H9 (cell line): ENCODE results near the gene ENG. TPM values are rescaled to one million over a fixed set of nuclear protein-coding genes. Genes with fewer than 3 reads are reported as not detected.

Source experiments
- DNase-seq: peaks from one replicate; pipeline ENCODE4 v3.0.0-alpha.2; 2017
- H2AFZ ChIP-seq: one replicate; pipeline ENCODE4 v1.6.1; 2013; ENCODE audit warnings: mild to moderate bottlenecking, low read length, control low read depth, moderate library complexity
- H2AK5ac ChIP-seq: 2 replicates; pipeline ENCODE4 v1.6.1; 2013; ENCODE audit warnings: low read length, control low read depth, mixed read lengths; ENCODE audit not compliant: insufficient read length
- H2BK120ac ChIP-seq: one replicate; pipeline ENCODE4 v1.6.1; 2013; ENCODE audit warnings: low read depth, mild to moderate bottlenecking, low read length, control low read depth, inconsistent platforms; ENCODE audit not compliant: poor library complexity, severe bottlenecking
- H2BK12ac ChIP-seq: 2 replicates; pipeline ENCODE4 v1.6.1; 2013; ENCODE audit warnings: low read length, control low read depth, mixed read lengths, low read depth; ENCODE audit not compliant: insufficient read length
- H2BK15ac ChIP-seq: 2 replicates; pipeline ENCODE4 v1.6.1; 2013; ENCODE audit warnings: low read depth, low read length, control low read depth
- H2BK20ac ChIP-seq: one replicate; pipeline ENCODE4 v1.6.1; 2013; ENCODE audit warnings: low read depth, mild to moderate bottlenecking, low read length, control low read depth, inconsistent platforms; ENCODE audit not compliant: poor library complexity, severe bottlenecking
- H2BK5ac ChIP-seq: 2 replicates; pipeline ENCODE4 v1.6.1; 2013; ENCODE audit warnings: low read length, control low read depth, mixed read lengths; ENCODE audit not compliant: insufficient read length
- H3K14ac ChIP-seq: 2 replicates; pipeline ENCODE4 v1.6.1; 2013; ENCODE audit warnings: low read length, control low read depth; ENCODE audit not compliant: insufficient read depth
- H3K18ac ChIP-seq: 2 replicates; pipeline ENCODE4 v1.6.1; 2013; ENCODE audit warnings: low read depth, mild to moderate bottlenecking, mixed read lengths, low read length, control low read depth; ENCODE audit not compliant: insufficient read length
- H3K23ac ChIP-seq: 2 replicates; pipeline ENCODE4 v1.6.1; 2013; ENCODE audit warnings: low read length, control low read depth, mixed read lengths, low read depth; ENCODE audit not compliant: insufficient read length
- H3K23me2 ChIP-seq: 2 replicates; pipeline ENCODE4 v1.6.1; 2013; ENCODE audit warnings: low read depth, mild to moderate bottlenecking, mixed read lengths, low read length, control low read depth; ENCODE audit not compliant: insufficient read length, poor library complexity, severe bottlenecking
- H3K27ac ChIP-seq: 2 replicates; pipeline ENCODE4 v1.5.1; 2013; ENCODE audit warnings: low read length, control low read depth, mixed read lengths, low read depth; ENCODE audit not compliant: insufficient read length
- H3K27me3 ChIP-seq: 2 replicates; pipeline ENCODE4 v1.6.1; 2013; ENCODE audit warnings: low read length, control low read depth, inconsistent platforms; ENCODE audit not compliant: insufficient read depth
- H3K4ac ChIP-seq: 2 replicates; pipeline ENCODE4 v1.6.1; 2013; ENCODE audit warnings: low read depth, mild to moderate bottlenecking, control low read depth, inconsistent platforms, low read length, moderate library complexity
- H3K4me1 ChIP-seq: 2 replicates; pipeline ENCODE4 v1.6.1; 2013; ENCODE audit warnings: low read length, control low read depth, inconsistent platforms; ENCODE audit not compliant: insufficient read depth
- H3K4me2 ChIP-seq: 2 replicates; pipeline ENCODE4 v1.6.1; 2013; ENCODE audit warnings: low read length, control low read depth, mixed read lengths; ENCODE audit not compliant: insufficient read length, insufficient read depth
- H3K56ac ChIP-seq: 2 replicates; pipeline ENCODE4 v1.6.1; 2013; ENCODE audit warnings: low read depth, mild to moderate bottlenecking, mixed read lengths, low read length, control low read depth; ENCODE audit not compliant: insufficient read length
- H3K79me1 ChIP-seq: 2 replicates; pipeline ENCODE4 v1.6.1; 2013; ENCODE audit warnings: low read depth, mild to moderate bottlenecking, moderate library complexity, low read length, control low read depth, inconsistent platforms; ENCODE audit not compliant: insufficient read depth, poor library complexity, severe bottlenecking
- H3K79me2 ChIP-seq: 2 replicates; pipeline ENCODE4 v1.6.1; 2013; ENCODE audit warnings: low read length, control low read depth, inconsistent platforms; ENCODE audit not compliant: insufficient read depth
- H3K9ac ChIP-seq: 2 replicates; pipeline ENCODE4 v1.6.1; 2013; ENCODE audit warnings: low read length, control low read depth, mixed read lengths; ENCODE audit not compliant: insufficient read length; ENCODE audit errors: extremely low read depth
- H3K9me3 ChIP-seq: one replicate; pipeline ENCODE4 v1.6.1; 2013; ENCODE audit warnings: low read depth, low read length, inconsistent platforms; ENCODE audit not compliant: control insufficient read depth
- H3T11ph ChIP-seq: one replicate; pipeline ENCODE4 v1.6.1; 2013; ENCODE audit warnings: mild to moderate bottlenecking, low read length, control low read depth, inconsistent platforms
- H4K20me1 ChIP-seq: one replicate; pipeline ENCODE4 v1.6.1; 2013; ENCODE audit not compliant: control insufficient read depth, insufficient read length, insufficient read depth
- H4K5ac ChIP-seq: 2 replicates; pipeline ENCODE4 v1.6.1; 2013; ENCODE audit warnings: low read depth, mild to moderate bottlenecking, mixed read lengths, low read length, control low read depth; ENCODE audit not compliant: insufficient read length
- H4K8ac ChIP-seq: replicated peaks from 2 replicates; pipeline ENCODE4 v1.6.1; 2013; ENCODE audit warnings: low read length, control low read depth, mixed read lengths, low read depth; ENCODE audit not compliant: insufficient read length
- H4K91ac ChIP-seq: 2 replicates; pipeline ENCODE4 v1.6.1; 2013; ENCODE audit warnings: low read depth, mild to moderate bottlenecking, moderate library complexity, mixed read lengths, low read length, control low read depth; ENCODE audit not compliant: insufficient read length
- H3K27ac Mint-ChIP-seq, 3 experiments: 2 replicates in 2 of 3; 3 replicates in 1 of 3; pipeline ENCODE4 v1.8.0; 2020 to 2021; ENCODE audit warnings: mixed read lengths in 3 of 3, mild to moderate bottlenecking in 1 of 3, moderate library complexity in 1 of 3
- H3K27me3 Mint-ChIP-seq: 2 replicates; pipeline ENCODE4 v1.8.0; 2021; ENCODE audit warnings: low read depth, mild to moderate bottlenecking, moderate library complexity, mixed read lengths
- H3K36me3 Mint-ChIP-seq, 3 experiments: 2 replicates in 2 of 3; 3 replicates in 1 of 3; pipeline ENCODE4 v1.8.0; 2020 to 2021; ENCODE audit warnings: low read depth in 3 of 3, mixed read lengths in 3 of 3; ENCODE audit not compliant: insufficient read depth in 1 of 3
- H3K4me1 Mint-ChIP-seq, 2 experiments: 2 replicates each; pipeline ENCODE4 v1.8.0; 2020; ENCODE audit warnings: mixed read lengths in 2 of 2
- H3K4me3 Mint-ChIP-seq, 2 experiments: 2 replicates in 1 of 2; 3 replicates in 1 of 2; pipeline ENCODE4 v1.8.0; 2020 to 2021; ENCODE audit warnings: mild to moderate bottlenecking in 2 of 2, mixed read lengths in 2 of 2, moderate library complexity in 1 of 2
- H3K9me3 Mint-ChIP-seq, 2 experiments: 2 replicates in 1 of 2; 3 replicates in 1 of 2; pipeline ENCODE4 v1.8.0; 2020; ENCODE audit warnings: mild to moderate bottlenecking in 2 of 2, mixed read lengths in 2 of 2, moderate library complexity in 1 of 2
- WGBS: extraction: QIAGEN DNeasy Blood & Tissue Kit; methylation state at CpG from one replicate; pipeline ENCODE4 v1.1.7; 2013; ENCODE audit warnings: missing lambda C conversion rate, low lambda C conversion rate, mixed read lengths; ENCODE audit not compliant: insufficient read length; ENCODE audit errors: extremely low coverage; 5-methylcytosine and 5-hydroxymethylcytosine counted together
- total RNA-seq: library from RNA; stranded (reverse); gene quantifications from 2 replicates; pipeline ENCODE4 v1.2.1, GENCODE V29; 2021
- TF ChIP-seq, protein P1 (sequence below): fragments of 200-600 bp; sonication (generic); conservative IDR thresholded peaks from 3 replicates; pipeline ENCODE4 v1.8.0; 2021; ENCODE audit warnings: antibody characterized with exemption, mild to moderate bottlenecking

ENG gene
- total RNA-seq, 1 experiment from 2014 or later, result 2.1 TPM

DNA sequence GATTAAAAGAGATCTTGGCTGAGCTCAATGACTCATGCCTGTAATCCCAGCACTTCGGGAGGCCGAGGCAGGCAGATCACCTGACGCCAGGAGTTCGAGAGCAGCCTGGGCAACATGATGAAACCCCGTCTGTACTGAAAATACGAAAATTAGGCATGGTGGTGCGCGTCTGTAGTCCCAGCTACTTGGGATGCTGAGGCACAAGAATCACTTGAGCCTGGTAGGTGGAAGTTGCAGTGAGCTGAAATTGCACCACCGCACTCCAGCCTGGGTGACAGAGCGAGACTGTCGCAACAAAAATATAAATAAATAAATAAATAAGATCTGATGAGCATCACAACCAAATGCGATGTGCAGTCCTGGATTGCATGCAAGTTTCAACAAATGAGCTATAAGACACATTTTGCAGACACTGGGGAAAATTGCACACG is 8.7 kb upstream of the ENG start:
- Histone ChIP-seq H4K5ac (no peak overlapping the region), H3K79me2 (no peaks in the 10 kb centered on the region), H4K20me1 (no peaks in the 10 kb centered on the region), H3K9me3 (no peaks in the 10 kb centered on the region), H3K9ac (no peak overlapping the region), H3K27me3 (no peaks in the 10 kb centered on the region), H2BK15ac (no peak overlapping the region), H3K14ac (no peak overlapping the region), H2BK20ac (no peak overlapping the region), H2AFZ (no peak overlapping the region), H3K23ac (no peak overlapping the region), H4K8ac (no peak overlapping the region), H2BK120ac (no peak overlapping the region), H2BK12ac (no peak overlapping the region), H3K23me2 (no peaks in the 10 kb centered on the region), H3T11ph (no peak overlapping the region), H3K56ac (no peak overlapping the region), H2BK5ac (no peak overlapping the region), H4K91ac (no peak overlapping the region), H3K4ac (no peak overlapping the region), H3K4me1 (no peaks in the 10 kb centered on the region), H3K18ac (no peak overlapping the region), H3K27ac (no peak overlapping the region), H2AK5ac (no peak overlapping the region), H3K79me1 (no peaks in the 10 kb centered on the region), H3K4me2 (no peak overlapping the region)
- no CpG with 5 or more reads among the region's 13 CpGs for WGBS
- H3K4me3 Mint-ChIP-seq, result 0 out of 5 replicates have a peak overlapping the region, but pooled peaks of 1 of the 2 experiments have one; percentile 20
- TF ChIP-seq, protein P1, sequence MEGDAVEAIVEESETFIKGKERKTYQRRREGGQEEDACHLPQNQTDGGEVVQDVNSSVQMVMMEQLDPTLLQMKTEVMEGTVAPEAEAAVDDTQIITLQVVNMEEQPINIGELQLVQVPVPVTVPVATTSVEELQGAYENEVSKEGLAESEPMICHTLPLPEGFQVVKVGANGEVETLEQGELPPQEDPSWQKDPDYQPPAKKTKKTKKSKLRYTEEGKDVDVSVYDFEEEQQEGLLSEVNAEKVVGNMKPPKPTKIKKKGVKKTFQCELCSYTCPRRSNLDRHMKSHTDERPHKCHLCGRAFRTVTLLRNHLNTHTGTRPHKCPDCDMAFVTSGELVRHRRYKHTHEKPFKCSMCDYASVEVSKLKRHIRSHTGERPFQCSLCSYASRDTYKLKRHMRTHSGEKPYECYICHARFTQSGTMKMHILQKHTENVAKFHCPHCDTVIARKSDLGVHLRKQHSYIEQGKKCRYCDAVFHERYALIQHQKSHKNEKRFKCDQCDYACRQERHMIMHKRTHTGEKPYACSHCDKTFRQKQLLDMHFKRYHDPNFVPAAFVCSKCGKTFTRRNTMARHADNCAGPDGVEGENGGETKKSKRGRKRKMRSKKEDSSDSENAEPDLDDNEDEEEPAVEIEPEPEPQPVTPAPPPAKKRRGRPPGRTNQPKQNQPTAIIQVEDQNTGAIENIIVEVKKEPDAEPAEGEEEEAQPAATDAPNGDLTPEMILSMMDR, result no peak
- H3K27me3 Mint-ChIP-seq, result no peaks in the 10 kb centered on the region; the same call in none of the 2 replicates
- H3K4me1 Mint-ChIP-seq, result peaks cover 4 to 17% of the 10 kb centered on the region in 2 experiments
- peaks cover 0 to 5% (median 0%) of the 10 kb centered on the region in 3 experiments; a peak in 2 of 7 replicates for H3K36me3 Mint-ChIP-seq
- no peak overlapping the region for H3K27ac Mint-ChIP-seq
- H3K9me3 Mint-ChIP-seq, result no peaks in the 10 kb centered on the region
- no peak for DNase-seq
